Naive thymus-derived CD8-positive, alpha-beta T cell (primary cell): ENCODE results near the gene ATP6V1G1. TPM values are rescaled to one million over a fixed set of nuclear protein-coding genes. Genes with fewer than 3 reads are reported as not detected.
"Not testable (repeated sequence)": the region's sequence is repeated elsewhere in the genome, so short reads cannot be mapped to it uniquely, and the experiment has no call there.

Source experiments
- ATAC-seq, 2 donors: fragments of 150-1000 bp; cut with Tn5 transposase in 1 of 2; sonication (Bioruptor Pico), chemical (Tn5 transposase) in 1 of 2; 1 replicate in 1 of 2; 2 replicates in 1 of 2; pipeline ENCODE4 v1.10.0; 2021; ENCODE audit warnings: mild to moderate bottlenecking in 2 of 2, moderate library complexity in 2 of 2
- POLR2A ChIA-PET: fragments of 350-600 bp; sonication (Branson Sonifier 250); formaldehyde crosslinking; loops from one replicate; lab custom pipeline; 2021; ENCODE audit warnings: antibody characterized with exemption; lab: Charles Lee
- DNase-seq, 10 donors: peaks; one replicate each; pipeline versions ENCODE4 v3.0.0 to v3.0.0-alpha.2; 2020 to 2022
- H3K27ac Mint-ChIP-seq, 10 donors: one replicate each; pipeline ENCODE4 v1.8.0; 2020 to 2022; ENCODE audit warnings: mild to moderate bottlenecking in 10 of 10, mixed read lengths in 10 of 10, moderate library complexity in 4 of 10, inconsistent platforms in 1 of 10
- H3K27me3 Mint-ChIP-seq, 5 donors: one replicate each; pipeline ENCODE4 v1.8.0; 2021 to 2022; ENCODE audit warnings: mixed read lengths in 5 of 5
- H3K36me3 Mint-ChIP-seq, 3 donors: one replicate each; pipeline ENCODE4 v1.8.0; 2020 to 2022; ENCODE audit warnings: mixed read lengths in 3 of 3, mild to moderate bottlenecking in 2 of 3, inconsistent platforms in 1 of 3
- H3K4me1 Mint-ChIP-seq, 4 donors: one replicate each; pipeline ENCODE4 v1.8.0; 2021 to 2022; ENCODE audit warnings: mixed read lengths in 4 of 4
- H3K4me3 Mint-ChIP-seq, 10 donors: one replicate each; pipeline ENCODE4 v1.8.0; 2020 to 2022; ENCODE audit warnings: mild to moderate bottlenecking in 10 of 10, mixed read lengths in 10 of 10, moderate library complexity in 6 of 10, inconsistent platforms in 1 of 10
- H3K9me3 Mint-ChIP-seq, 9 donors: one replicate each; pipeline ENCODE4 v1.8.0; 2020 to 2022; ENCODE audit warnings: mixed read lengths in 9 of 9, mild to moderate bottlenecking in 3 of 9, inconsistent platforms in 1 of 9, moderate library complexity in 1 of 9
- polyA plus RNA-seq, 3 donors: library from polyadenylated mRNA; unstranded; fragments of 300-500 nt; fragmentation: Illumina TruSeq; gene quantifications; one replicate each; pipeline ENCODE4 v1.2.3, GENCODE V29; 2021
- total RNA-seq, 8 experiments: library from RNA in 2 of 8; stranded (reverse) in 2 of 8; gene quantifications; one replicate each; pipeline ENCODE4 v1.2.3 and lab custom pipeline; 2021 to 2026

ATP6V1G1 gene
- total and polyA plus RNA-seq, 5 experiments from 2014 or later = 165 to 381 (median 298) TPM

DNA sequence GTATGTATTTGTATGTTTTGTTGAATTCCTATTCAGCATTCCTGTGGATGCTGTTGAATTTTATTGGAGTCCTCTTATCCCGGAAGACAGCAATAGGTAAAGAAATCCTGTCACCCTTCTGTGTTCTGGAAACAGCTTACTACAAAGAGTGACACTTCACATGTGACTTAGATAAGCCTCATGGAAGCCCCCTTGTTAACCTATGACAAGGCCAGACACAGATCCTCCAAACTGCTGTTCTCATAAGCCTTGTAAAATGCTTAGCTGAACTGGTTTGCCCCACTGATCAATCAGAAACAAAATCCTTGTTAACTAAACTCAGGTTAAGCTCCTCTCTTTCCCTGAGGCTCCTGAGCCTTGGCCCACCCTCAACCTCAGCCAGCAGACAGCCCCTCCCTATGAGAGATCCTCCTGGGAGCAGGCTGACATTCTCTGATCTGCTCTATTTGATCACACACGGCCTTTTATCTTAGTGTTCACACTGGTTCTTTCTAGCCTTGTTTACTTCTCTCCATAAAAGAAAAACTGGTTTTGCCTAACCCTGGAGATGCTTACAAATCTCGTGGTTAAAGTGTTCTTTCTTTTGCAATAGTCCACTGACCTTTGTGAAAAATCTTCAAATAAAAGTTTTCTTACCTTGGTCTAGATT lies 29.4 kb upstream of the ATP6V1G1 start:
- Mint-ChIP-seq H3K27me3 (peaks cover 2 to 23% (median 6%) of the 10 kb centered on the region in 5 donors), H3K27ac (peak overlapping the region in 1 of 10 donors; percentile 8), H3K36me3 (peaks cover 0 to 5% (median 0%) of the 10 kb centered on the region in 3 donors), H3K4me1 (peaks cover 0 to 9% (median 0%) of the 10 kb centered on the region in 4 donors), H3K9me3 (peaks cover 0 to 5% (median 1%) of the 10 kb centered on the region in 9 donors), H3K4me3 (no peak overlapping the region)
- DNase-seq (no peak), ATAC-seq (no peak)
- POLR2A ChIA-PET = no interaction called here

DNA sequence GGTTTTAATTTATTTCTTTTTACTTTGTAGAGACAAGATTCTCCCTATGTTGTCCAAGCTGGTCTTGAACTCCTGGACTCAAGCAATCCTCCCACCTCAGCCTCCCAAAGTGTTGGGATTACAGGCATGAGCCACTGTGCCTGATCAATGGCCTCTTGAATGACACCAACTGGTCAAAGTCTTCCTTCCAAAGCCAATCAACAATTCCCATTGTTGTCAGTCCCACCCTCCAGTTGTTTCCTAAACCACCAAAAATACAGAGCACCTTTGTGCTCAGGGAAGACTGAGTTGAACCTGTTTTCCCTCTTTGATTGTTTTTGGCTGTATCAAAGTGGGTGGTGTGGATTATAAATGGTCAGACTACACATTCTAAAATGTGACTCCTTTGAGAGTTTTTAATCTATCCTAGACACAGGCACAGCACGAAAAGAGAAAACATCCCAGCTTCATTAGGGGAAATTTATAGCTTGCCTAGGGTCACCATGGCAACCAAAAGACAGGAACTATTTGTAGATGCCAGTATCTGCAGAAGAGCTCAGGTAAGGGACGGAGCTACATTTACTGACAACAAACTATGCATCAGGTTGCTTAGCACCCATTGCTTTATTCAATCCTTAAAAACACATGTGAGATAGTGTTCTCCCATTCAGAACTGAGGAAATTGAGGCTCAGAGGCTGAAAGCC lies 27.6 kb upstream of the ATP6V1G1 start:
- Mint-ChIP-seq H3K27ac (no peak overlapping the region), H3K36me3 (peaks cover 0 to 5% (median 0%) of the 10 kb centered on the region in 3 donors), H3K4me3 (no peak overlapping the region), H3K4me1 (peaks cover 0 to 9% (median 0%) of the 10 kb centered on the region in 4 donors), H3K9me3 (peaks cover 0 to 5% (median 1%) of the 10 kb centered on the region in 9 donors), H3K27me3 (peaks cover 2 to 23% (median 8%) of the 10 kb centered on the region in 5 donors)
- ATAC-seq (no peak), DNase-seq (no peak)
- POLR2A ChIA-PET = interaction anchor here (1.1 kb wide), 1 partner anchor 28 kb away, joined by 3 read pairs; the partner anchor contains the start of gene ATP6V1G1

DNA sequence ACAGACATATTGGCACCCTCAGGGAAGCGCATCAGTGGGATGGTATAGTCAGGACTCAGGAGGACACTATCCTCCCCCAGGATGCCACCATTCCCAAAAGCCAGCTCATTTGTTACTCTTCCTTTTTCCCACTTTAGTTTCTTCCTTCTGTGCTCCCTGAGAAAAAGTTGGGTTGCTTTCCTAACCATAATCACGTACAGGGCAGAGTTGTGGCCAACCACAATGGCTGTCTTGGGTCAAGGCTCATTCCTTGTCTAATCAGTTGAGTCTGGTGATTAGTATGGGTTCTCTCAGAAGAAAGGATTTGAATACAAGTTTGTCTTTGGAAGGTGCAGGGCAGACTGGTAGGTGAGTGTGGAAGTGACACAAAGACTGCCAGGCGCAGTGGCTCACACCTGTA lies 26.6 kb upstream of the ATP6V1G1 start:
- H3K27ac Mint-ChIP-seq = no peak overlapping the region
- no peak for DNase-seq
- POLR2A ChIA-PET = no interaction called here
- H3K36me3 Mint-ChIP-seq = peaks cover 0 to 6% (median 0%) of the 10 kb centered on the region in 3 donors
- no peak for ATAC-seq
- H3K4me3 Mint-ChIP-seq = no peak overlapping the region
- peaks cover 0 to 5% (median 1%) of the 10 kb centered on the region in 9 donors for H3K9me3 Mint-ChIP-seq
- H3K27me3 Mint-ChIP-seq = peaks cover 2 to 23% (median 8%) of the 10 kb centered on the region in 5 donors
- peaks cover 0 to 12% (median 0%) of the 10 kb centered on the region in 4 donors for H3K4me1 Mint-ChIP-seq

DNA sequence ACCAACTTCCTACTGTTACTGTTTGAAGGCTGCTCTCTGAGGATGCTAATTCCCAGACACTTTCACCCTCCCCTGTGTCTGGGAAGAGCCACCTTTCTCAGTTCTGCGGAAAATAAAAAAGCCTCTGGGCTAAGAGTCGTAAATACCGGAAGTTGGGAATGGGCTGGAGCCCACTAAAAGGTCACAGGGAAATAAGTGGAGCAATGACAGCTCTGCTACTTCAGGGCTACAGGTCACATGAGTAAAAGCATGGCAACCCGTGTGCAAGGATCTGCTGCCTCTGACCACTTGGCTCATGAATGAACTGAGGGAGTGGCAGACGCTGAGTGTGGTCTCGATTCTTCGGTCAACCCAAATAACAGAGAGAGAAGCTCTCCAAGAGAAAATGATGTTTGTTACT lies 25.8 kb upstream of the ATP6V1G1 start:
- POLR2A ChIA-PET = no interaction called here
- Mint-ChIP-seq H3K4me3 (no peak overlapping the region), H3K9me3 (peaks cover 0 to 2% (median 0%) of the 10 kb centered on the region in 9 donors), H3K27ac (peak overlapping the region in 1 of 10 donors; percentile 4), H3K27me3 (peaks cover 2 to 23% (median 8%) of the 10 kb centered on the region in 5 donors), H3K4me1 (peaks cover 0 to 21% (median 0%) of the 10 kb centered on the region in 4 donors), H3K36me3 (peaks cover 0 to 5% (median 0%) of the 10 kb centered on the region in 3 donors)
- ATAC-seq (no peak), DNase-seq (no peak)

DNA sequence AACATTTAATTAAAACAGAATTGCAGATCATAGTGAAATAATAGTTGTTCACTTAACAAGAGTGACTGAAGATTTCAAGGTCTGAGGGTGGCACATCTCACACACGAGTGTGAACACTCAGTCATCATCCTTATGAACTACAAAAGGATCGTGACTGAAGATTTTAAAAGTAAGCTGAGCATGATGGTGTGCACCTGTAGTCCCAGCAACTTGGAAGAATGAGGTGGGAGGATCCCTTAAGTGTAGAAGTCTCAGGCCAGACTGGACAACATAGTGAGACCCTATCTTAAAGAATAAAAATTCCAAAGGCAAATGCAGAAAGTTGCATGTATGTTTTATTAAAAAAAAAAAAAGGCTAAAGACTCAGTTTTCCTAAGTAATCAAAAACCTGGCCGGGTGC lies 22.4 kb upstream of the ATP6V1G1 start:
- Mint-ChIP-seq H3K4me3 (no peak overlapping the region), H3K4me1 (peaks cover 0 to 17% (median 0%) of the 10 kb centered on the region in 4 donors), H3K27me3 (peaks cover 2 to 23% (median 8%) of the 10 kb centered on the region in 5 donors), H3K36me3 (peaks cover 0 to 3% (median 0%) of the 10 kb centered on the region in 3 donors), H3K9me3 (no peaks in the 10 kb centered on the region), H3K27ac (no peak overlapping the region)
- DNase-seq = no peak
- no peak for ATAC-seq
- POLR2A ChIA-PET = interaction anchor here (0.7 kb wide), 1 partner anchor 45 kb away, joined by 3 read pairs; no protein-coding TSS in a partner anchor

DNA sequence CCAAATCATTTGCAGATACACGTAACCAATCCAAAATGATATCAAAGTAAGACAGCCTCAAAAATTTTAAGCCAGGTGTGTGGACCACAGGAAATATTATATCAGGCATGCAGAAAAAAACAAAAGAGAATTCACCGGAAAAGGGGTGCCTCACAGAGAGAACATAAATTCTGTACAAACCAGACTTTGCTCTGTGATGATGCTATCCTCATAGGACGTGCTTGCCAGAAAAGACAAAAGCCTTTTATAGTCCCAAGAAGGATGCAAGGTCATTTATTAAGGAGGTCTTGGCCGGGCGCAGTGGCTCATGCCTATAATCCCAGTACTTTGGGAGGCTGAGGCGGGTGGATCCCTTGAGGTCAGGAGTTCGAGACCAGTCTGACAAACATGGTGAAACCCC lies 16.8 kb upstream of the ATP6V1G1 start:
- Mint-ChIP-seq H3K27me3 (no peaks in the 10 kb centered on the region), H3K36me3 (peaks cover 0 to 3% (median 0%) of the 10 kb centered on the region in 3 donors), H3K4me3 (no peak overlapping the region), H3K9me3 (no peaks in the 10 kb centered on the region), H3K4me1 (peaks cover 0 to 19% (median 0%) of the 10 kb centered on the region in 4 donors), H3K27ac (peak overlapping the region in 1 of 10 donors; percentile 28)
- ATAC-seq (no peak), DNase-seq (no peak)
- POLR2A ChIA-PET = no interaction called here

DNA sequence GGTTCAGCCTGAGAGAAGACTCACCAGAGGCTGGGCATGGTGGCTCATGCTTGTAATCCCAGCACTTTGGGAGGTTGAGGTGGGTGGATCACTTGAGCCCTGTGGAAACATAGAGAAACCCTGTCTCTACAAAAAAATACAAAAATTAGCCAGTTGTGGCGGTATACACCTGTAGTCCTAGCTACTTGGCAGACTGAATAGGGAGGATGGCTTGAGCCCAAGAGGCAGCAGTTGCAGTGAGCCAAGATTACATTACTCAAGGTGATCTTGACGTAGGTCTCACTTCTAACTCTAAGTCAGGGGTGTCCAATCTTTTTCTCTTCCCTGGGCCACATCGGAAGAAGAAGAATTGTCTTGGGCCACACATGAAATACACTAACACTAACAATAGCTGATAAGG lies 16.2 kb upstream of the ATP6V1G1 start:
- Mint-ChIP-seq H3K4me3 (no peak overlapping the region), H3K27me3 (no peaks in the 10 kb centered on the region), H3K4me1 (peaks cover 0 to 15% (median 0%) of the 10 kb centered on the region in 4 donors), H3K9me3 (no peaks in the 10 kb centered on the region), H3K36me3 (no peaks in the 10 kb centered on the region), H3K27ac (no peak overlapping the region)
- POLR2A ChIA-PET = no interaction called here
- no peak for DNase-seq
- no peak for ATAC-seq

DNA sequence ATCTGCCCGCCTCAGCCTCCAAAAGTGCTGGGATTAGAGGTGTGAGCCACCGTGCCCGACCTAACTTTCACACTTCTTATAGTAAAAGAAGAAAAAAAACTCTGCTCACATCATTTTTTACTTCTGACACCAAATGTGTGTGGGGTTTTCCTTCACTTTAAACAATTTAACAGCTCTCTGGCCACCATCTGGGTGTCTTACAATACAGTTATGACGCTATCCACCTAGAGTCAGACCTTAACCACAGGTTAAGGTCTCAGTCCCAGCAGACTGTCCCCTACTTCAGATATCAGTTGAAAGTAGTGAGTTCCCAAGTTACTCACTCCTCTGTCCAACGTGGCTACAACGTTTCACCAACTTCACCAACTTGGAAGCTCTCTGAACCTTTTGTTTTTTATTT lies 15.4 kb upstream of the ATP6V1G1 start:
- peaks cover 0 to 7% (median 0%) of the 10 kb centered on the region in 4 donors for H3K4me1 Mint-ChIP-seq
- H3K4me3 Mint-ChIP-seq = no peak overlapping the region
- ATAC-seq (no peak), DNase-seq (no peak)
- H3K27ac Mint-ChIP-seq = no peak overlapping the region
- no peaks in the 10 kb centered on the region for H3K36me3 Mint-ChIP-seq
- no peaks in the 10 kb centered on the region for H3K27me3 Mint-ChIP-seq
- H3K9me3 Mint-ChIP-seq = no peaks in the 10 kb centered on the region
- POLR2A ChIA-PET = no interaction called here

DNA sequence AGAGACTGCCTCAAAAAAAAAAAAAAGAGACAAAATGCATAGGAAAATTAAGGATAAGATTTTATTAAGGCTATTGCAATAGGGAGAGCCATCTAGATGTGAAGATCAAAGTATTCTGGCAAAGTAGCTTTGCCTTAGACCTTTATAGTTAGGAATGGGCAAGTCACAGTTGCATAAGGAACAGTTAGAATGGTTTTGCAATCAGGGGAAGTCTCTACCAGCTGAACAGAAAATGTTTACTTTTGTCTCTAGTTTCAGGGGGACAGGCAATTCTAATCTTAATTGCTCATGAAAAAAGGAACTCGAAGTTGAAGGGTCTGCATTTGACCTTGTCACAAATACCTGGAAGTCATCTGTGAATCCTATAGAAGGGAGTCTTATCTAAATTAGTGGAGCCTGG lies 13.1 kb upstream of the ATP6V1G1 start:
- POLR2A ChIA-PET = no interaction called here
- DNase-seq (no peak), ATAC-seq (no peak)
- peaks cover 0 to 7% (median 0%) of the 10 kb centered on the region in 4 donors for H3K4me1 Mint-ChIP-seq
- peak overlapping the region in 1 of 10 donors; percentile 13 for H3K27ac Mint-ChIP-seq
- H3K36me3 Mint-ChIP-seq = no peaks in the 10 kb centered on the region
- H3K27me3 Mint-ChIP-seq = no peaks in the 10 kb centered on the region
- H3K9me3 Mint-ChIP-seq = no peaks in the 10 kb centered on the region
- H3K4me3 Mint-ChIP-seq = no peak overlapping the region

DNA sequence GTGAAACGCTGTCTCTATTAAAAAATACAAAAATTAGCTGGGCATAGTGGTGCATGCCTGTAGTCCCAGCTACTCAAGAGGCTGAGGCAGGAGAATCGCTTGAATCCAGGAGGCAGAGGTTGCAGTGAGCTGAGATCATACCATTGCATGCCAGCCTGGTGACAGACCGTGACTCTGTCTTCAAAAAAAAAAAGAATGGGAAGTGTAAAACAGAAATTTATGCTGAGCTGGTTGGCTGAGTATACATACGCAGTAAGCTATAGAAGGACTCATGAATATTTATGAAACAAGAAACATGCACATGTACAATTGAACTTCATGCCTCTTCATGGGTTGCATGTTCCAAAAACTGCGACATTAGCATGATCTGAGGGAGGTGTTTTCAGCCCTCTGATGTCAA lies 10.8 kb upstream of the ATP6V1G1 start:
- not testable (repeated sequence) for H3K36me3 Mint-ChIP-seq, H3K4me3 Mint-ChIP-seq

DNA sequence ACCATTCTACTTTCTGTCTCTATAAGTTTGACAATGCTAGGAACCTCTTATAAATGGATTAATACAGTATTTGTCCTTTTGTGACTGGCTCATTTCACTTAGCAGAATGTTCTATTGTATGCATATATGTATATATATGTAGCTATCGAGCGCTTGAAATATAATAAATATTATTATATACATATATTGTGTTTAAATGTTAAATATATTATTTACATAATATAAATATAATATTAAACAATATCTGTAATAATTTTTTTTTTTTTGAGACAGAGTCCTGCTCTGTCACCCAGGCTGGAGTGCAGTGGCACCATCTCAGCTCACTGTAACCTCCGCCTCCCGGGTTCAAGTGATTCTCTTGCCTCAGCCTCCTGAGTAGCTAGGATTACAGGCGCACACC lies 9.4 kb upstream of the ATP6V1G1 start:
- H3K27me3 Mint-ChIP-seq, H3K4me1 Mint-ChIP-seq, DNase-seq, H3K9me3 Mint-ChIP-seq, H3K36me3 Mint-ChIP-seq, ATAC-seq, H3K4me3 Mint-ChIP-seq: not testable (repeated sequence)
- peak overlapping the region in 1 of 10 donors; percentile 19 for H3K27ac Mint-ChIP-seq
- POLR2A ChIA-PET = interaction anchor here (0.8 kb wide), 1 partner anchor 9 kb away, joined by 4 read pairs; the partner anchor contains the start of gene ATP6V1G1

More for the DNA sequence above, 10.8 kb upstream of the ATP6V1G1 start:
- H3K27me3 Mint-ChIP-seq, H3K4me1 Mint-ChIP-seq, H3K9me3 Mint-ChIP-seq, DNase-seq, ATAC-seq, POLR2A ChIA-PET: not testable (repeated sequence)
- H3K27ac Mint-ChIP-seq = peak overlapping the region in 1 of 10 donors; percentile 14

DNA sequence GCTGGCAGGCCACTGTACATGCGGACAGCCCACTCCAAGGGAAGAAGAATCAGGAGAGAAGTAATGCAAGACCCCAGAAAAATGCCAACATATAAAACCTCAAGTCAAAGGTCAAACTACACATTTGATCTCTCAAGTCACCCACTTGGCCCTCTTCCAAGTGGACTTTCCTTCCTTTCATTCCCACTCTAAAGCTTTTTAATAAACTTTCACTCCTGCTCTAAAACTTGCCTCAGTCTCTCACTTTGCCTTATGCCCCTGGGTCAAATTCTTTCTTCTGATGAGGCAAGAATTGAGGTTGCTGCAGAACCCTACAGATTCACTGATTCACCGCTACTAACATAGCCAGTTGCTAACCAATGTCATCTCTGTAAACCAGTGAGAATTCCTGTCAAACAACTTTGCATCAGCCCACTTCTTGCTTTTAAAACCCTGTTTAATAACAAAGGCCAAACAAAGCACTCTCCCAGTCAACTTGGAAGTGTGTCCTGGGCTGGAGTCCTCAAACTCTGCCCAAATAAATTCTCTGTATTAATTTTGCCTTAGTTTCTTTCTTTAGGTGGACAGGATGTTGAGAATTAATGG lies 6.9 kb upstream of the ATP6V1G1 start:
- ATAC-seq = no peak
- POLR2A ChIA-PET = no interaction called here
- peaks cover 0 to 3% (median 0%) of the 10 kb centered on the region in 4 donors for H3K4me1 Mint-ChIP-seq
- no peaks in the 10 kb centered on the region for H3K9me3 Mint-ChIP-seq
- no peak overlapping the region for H3K4me3 Mint-ChIP-seq
- H3K27me3 Mint-ChIP-seq = no peaks in the 10 kb centered on the region
- no peaks in the 10 kb centered on the region for H3K36me3 Mint-ChIP-seq
- H3K27ac Mint-ChIP-seq = no peak overlapping the region
- DNase-seq = no peak
